ENCODE measurements around the gene KRTAP20-4. TPM values are rescaled to one million over a fixed set of nuclear protein-coding genes. Genes with fewer than 3 reads are reported as not detected.

Gene KRTAP20-4
- total and polyA plus RNA-seq, 9 of the 15 experiments (the other 6 are each of a cell fraction or from before 2014, with no cell fraction given): not detected

DNA sequence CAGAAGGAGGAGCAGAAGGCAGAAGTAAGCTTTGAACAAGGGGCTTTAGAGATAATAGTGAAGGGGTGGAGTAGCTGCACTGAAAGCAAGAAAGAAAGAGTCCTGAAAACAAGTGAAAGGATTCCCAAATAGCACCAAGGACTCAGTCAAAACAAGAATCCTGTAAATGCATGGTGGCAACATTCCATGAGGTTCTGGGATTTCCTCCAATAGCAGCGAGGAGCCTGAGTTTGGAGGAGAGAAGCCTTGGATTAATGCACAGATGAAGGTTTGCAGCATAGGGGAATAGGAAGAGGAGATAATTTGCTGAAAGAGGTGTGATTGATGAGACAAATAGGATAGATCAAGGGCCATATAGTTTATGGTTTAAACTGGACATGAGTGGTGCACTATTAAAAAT lies 41.1 kb upstream of the KRTAP20-4 start (continued):
- TF ChIP-seq, protein P1, sequence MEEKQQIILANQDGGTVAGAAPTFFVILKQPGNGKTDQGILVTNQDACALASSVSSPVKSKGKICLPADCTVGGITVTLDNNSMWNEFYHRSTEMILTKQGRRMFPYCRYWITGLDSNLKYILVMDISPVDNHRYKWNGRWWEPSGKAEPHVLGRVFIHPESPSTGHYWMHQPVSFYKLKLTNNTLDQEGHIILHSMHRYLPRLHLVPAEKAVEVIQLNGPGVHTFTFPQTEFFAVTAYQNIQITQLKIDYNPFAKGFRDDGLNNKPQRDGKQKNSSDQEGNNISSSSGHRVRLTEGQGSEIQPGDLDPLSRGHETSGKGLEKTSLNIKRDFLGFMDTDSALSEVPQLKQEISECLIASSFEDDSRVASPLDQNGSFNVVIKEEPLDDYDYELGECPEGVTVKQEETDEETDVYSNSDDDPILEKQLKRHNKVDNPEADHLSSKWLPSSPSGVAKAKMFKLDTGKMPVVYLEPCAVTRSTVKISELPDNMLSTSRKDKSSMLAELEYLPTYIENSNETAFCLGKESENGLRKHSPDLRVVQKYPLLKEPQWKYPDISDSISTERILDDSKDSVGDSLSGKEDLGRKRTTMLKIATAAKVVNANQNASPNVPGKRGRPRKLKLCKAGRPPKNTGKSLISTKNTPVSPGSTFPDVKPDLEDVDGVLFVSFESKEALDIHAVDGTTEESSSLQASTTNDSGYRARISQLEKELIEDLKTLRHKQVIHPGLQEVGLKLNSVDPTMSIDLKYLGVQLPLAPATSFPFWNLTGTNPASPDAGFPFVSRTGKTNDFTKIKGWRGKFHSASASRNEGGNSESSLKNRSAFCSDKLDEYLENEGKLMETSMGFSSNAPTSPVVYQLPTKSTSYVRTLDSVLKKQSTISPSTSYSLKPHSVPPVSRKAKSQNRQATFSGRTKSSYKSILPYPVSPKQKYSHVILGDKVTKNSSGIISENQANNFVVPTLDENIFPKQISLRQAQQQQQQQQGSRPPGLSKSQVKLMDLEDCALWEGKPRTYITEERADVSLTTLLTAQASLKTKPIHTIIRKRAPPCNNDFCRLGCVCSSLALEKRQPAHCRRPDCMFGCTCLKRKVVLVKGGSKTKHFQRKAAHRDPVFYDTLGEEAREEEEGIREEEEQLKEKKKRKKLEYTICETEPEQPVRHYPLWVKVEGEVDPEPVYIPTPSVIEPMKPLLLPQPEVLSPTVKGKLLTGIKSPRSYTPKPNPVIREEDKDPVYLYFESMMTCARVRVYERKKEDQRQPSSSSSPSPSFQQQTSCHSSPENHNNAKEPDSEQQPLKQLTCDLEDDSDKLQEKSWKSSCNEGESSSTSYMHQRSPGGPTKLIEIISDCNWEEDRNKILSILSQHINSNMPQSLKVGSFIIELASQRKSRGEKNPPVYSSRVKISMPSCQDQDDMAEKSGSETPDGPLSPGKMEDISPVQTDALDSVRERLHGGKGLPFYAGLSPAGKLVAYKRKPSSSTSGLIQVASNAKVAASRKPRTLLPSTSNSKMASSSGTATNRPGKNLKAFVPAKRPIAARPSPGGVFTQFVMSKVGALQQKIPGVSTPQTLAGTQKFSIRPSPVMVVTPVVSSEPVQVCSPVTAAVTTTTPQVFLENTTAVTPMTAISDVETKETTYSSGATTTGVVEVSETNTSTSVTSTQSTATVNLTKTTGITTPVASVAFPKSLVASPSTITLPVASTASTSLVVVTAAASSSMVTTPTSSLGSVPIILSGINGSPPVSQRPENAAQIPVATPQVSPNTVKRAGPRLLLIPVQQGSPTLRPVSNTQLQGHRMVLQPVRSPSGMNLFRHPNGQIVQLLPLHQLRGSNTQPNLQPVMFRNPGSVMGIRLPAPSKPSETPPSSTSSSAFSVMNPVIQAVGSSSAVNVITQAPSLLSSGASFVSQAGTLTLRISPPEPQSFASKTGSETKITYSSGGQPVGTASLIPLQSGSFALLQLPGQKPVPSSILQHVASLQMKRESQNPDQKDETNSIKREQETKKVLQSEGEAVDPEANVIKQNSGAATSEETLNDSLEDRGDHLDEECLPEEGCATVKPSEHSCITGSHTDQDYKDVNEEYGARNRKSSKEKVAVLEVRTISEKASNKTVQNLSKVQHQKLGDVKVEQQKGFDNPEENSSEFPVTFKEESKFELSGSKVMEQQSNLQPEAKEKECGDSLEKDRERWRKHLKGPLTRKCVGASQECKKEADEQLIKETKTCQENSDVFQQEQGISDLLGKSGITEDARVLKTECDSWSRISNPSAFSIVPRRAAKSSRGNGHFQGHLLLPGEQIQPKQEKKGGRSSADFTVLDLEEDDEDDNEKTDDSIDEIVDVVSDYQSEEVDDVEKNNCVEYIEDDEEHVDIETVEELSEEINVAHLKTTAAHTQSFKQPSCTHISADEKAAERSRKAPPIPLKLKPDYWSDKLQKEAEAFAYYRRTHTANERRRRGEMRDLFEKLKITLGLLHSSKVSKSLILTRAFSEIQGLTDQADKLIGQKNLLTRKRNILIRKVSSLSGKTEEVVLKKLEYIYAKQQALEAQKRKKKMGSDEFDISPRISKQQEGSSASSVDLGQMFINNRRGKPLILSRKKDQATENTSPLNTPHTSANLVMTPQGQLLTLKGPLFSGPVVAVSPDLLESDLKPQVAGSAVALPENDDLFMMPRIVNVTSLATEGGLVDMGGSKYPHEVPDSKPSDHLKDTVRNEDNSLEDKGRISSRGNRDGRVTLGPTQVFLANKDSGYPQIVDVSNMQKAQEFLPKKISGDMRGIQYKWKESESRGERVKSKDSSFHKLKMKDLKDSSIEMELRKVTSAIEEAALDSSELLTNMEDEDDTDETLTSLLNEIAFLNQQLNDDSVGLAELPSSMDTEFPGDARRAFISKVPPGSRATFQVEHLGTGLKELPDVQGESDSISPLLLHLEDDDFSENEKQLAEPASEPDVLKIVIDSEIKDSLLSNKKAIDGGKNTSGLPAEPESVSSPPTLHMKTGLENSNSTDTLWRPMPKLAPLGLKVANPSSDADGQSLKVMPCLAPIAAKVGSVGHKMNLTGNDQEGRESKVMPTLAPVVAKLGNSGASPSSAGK (IDR thresholded peaks at IDR 0.05): no peak
- TF ChIP-seq, protein P2, sequence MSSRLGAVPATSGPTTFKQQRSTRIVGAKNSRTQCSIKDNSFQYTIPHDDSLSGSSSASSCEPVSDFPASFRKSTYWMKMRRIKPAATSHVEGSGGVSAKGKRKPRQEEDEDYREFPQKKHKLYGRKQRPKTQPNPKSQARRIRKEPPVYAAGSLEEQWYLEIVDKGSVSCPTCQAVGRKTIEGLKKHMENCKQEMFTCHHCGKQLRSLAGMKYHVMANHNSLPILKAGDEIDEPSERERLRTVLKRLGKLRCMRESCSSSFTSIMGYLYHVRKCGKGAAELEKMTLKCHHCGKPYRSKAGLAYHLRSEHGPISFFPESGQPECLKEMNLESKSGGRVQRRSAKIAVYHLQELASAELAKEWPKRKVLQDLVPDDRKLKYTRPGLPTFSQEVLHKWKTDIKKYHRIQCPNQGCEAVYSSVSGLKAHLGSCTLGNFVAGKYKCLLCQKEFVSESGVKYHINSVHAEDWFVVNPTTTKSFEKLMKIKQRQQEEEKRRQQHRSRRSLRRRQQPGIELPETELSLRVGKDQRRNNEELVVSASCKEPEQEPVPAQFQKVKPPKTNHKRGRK (tag; IDR thresholded peaks at IDR 0.05): no peak
